Activated CD8-positive, alpha-beta memory T cell treated with anti-CD3 and anti-CD28 coated beads, Interleukin-2, amount 50 U/mL, for 1 hour (primary cell): ENCODE measurements around the gene CD109.
"Not testable (repeated sequence)": the region's sequence is repeated elsewhere in the genome, so short reads cannot be mapped to it uniquely, and the experiment has no call there.

Source experiments
- DNase-seq: peaks from one replicate; pipeline ENCODE4 v3.0.0-alpha.2; 2020; ENCODE audit errors: extremely low read depth

Gene CD109

GRCh38 chr6:73688351-73688750 is 7.7 kb upstream of the CD109 start:
- no peak for DNase-seq

- DNase-seq: no peak
Measured at GRCh38 chr6:73690056-73690455, 5.9 kb upstream of the CD109 start.

- no peak for DNase-seq
Measured at GRCh38 chr6:73691512-73691911, 4.5 kb upstream of the CD109 start.

- DNase-seq: no peak
Measured at GRCh38 chr6:73694711-73695411, 1.1 kb upstream of the CD109 start.

- no peak for DNase-seq
Measured at GRCh38 chr6:73696966-73697655, 1.1 kb downstream of the CD109 start.

DNA sequence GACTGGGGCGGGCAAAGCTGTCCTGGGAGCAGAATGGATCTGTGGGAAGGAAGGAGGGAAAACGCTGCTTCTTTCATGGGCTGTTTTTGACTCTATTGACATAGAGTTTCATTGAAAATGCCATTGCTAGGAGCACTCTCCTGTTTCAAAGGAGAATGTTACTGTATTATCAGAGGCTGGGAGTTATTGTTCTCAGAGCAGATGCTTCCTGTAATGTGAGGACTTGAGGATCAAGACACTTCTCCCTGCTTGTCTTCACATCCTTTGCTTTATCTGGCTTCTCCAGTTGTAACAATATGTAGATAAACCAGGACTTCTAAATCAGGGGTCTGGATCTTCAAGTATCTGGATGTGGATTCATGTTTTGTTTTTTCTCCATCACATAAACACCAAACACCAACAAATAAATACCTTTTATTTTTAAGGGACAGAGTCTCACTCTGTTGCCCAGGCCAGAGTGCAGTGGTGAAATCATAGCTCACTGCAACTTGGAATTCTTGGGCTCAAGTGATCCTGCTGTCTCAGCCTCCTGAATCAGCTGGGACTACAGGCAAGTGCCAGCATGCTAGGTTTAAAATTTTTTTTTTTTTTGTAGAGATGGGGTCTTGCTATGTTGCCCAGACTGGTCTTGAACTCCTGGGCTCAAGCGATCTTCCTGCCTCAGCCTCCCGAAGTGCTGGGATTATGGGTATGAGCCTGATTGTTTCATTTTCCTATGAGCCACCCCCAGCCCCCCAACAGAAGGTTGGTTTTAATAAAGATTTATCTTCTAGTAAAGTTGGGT is 3.9 kb downstream of the CD109 start:
- no peak for DNase-seq

GRCh38 chr6:73702444-73702843 is 6.4 kb downstream of the CD109 start:
- DNase-seq: no peak

DNA sequence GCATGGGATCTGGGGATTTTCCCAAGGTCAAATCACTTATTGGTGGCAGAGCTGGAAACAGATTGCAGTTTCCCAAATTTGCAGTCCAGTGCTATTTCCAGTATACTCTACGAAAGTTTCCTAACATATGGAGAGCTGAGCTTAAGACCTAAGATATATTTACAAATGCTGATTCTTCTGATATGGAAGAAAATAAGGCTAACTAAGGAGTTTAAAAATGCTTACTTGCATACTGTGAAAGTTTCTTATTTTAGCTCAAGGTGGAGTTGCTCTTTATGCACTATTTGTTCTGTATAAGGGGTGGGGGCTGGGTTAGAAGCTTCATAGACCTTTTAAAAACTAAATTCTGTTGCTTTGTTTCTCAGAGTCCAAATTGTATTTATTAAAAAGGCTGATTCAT is 7.5 kb downstream of the CD109 start:
- no peak for DNase-seq

GRCh38 chr6:73704260-73704659 is 8.3 kb downstream of the CD109 start:
- no peak for DNase-seq

- DNase-seq: no peak
Measured at GRCh38 chr6:73704798-73705197, 8.8 kb downstream of the CD109 start.

GRCh38 chr6:73706971-73707370 is 11.0 kb downstream of the CD109 start:
- no peak for DNase-seq

DNA sequence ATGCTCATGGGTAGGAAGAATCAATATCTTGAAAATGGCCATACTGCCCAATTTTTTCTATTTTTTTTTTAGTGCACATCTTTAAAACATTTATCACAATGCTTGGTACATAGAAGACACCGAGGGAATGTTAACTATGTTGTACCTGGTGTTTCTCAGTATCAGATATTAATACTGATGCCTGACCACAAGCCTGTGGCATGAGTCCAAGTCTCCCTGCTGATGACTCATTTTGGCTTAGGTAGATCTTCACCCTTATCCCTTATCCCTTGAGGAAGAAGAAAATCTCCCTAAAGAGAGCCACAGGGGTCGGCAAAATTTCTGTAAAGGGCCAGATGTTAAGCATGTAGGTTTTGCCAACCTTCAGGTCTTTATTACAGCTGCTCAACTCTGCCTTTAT is 14.5 kb downstream of the CD109 start:
- no peak for DNase-seq

DNA sequence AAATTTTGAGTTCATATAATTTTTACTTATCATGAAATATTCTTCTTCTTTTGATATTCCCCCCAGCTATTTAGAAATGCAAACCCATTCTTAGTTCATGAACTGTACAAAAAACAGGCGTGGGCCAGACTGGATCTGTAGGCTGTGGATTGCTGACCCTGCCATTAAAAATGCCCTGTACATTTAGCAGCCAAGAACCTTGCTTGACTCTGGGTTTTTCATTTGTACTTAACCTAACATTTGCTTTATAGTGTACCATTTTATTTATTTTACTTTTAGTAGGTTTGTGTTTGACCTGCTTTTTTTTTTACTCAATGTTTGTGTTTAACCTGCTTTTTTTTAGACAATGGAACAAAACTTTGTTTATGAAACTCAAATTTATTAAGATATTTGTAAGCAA is 14.9 kb downstream of the CD109 start:
- no peak for DNase-seq

GRCh38 chr6:73712535-73713173 is 16.7 kb downstream of the CD109 start:
- DNase-seq: no peak

GRCh38 chr6:73713426-73714147 is 17.6 kb downstream of the CD109 start:
- no peak for DNase-seq

DNA sequence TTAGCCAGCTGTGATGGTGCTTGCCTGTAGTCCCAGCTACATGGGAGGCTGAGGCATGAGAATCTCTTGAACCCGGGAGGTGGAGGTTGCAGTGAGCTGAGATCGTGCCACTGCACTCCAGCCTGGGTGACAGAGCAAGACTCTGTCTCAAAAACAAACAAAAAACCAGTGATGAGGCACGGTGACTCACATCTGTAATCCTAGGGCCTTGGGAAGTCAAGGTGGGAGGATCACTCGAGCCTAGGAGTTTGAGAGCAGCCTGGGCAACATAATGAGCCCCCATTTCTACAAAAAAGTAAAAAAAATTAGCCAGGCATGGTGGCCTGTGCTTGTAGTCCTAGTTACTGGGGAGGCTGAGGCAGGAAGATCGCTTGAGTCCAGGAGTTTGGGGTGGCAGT is 19.1 kb downstream of the CD109 start:
- DNase-seq: not testable (repeated sequence)

DNA sequence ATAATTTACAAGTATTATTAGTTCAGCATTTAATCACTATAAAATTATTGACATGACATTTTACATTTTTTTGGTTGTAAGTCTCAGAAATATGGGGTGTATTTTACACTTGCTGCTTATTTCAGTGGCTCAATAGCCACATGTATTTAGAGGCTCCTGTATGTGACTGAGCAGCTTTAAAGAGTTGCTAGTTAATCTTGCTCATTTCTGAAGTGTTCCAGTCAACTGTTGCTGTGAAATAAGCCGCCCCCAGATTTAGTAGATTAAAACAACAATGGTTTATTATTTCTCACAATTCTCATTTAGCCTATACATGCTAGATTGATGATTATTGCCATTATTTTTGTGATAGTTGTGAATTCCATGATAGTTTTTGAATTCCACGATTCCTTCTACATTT is 23.0 kb downstream of the CD109 start:
- DNase-seq: no peak

DNA sequence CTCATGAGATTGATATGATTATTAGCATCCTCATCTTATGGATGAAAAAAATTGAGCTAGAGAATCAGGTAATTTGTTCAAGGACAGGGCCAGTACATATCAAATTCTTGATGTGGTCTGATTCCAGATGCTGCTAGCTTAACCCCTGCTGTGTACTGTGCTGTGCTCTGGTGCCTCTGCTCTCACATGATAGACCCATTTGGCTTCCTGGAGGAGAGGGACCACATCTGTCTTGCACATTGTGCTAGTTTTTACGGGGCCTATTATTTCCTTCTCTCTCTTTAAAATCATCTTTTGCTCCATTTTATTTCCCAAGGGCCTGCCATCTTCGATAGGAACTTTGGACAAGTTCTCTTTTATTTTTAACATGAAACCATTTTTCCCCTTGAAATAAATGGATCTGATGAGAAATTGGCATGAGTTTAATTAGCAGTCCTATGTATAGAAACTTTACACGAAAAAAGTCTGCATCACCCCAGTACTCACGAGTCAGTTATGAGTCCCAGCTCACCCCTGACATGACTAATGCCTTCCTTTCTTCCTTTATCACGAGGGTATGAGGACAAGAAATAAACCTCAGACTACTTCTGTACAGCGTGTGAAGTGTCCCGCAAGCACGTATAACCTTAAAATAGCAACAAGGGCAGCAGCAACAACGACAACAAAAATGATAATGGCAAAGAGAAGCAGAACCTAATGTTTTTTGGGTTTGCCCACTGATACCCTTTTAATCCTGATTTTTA is 26.5 kb downstream of the CD109 start:
- no peak for DNase-seq

DNA sequence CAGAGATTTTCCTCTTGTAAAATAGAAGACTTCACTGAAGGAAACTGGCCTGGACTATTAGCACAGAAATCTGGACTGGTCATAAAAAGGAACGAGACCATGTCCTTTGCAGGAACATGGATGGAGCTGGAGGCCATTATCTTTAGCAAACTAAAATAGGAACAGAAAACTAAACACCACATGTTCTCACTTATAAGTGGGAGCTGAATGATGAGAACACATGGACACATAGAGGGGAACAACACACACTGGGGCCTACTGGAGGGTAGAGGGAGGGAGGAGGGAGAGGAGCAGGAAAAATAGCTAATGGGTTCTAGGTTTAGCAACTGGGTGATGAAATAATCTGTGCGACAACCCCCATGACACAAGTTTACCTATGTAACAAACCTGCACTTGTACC is 27.5 kb downstream of the CD109 start:
- not testable (repeated sequence) for DNase-seq

DNA sequence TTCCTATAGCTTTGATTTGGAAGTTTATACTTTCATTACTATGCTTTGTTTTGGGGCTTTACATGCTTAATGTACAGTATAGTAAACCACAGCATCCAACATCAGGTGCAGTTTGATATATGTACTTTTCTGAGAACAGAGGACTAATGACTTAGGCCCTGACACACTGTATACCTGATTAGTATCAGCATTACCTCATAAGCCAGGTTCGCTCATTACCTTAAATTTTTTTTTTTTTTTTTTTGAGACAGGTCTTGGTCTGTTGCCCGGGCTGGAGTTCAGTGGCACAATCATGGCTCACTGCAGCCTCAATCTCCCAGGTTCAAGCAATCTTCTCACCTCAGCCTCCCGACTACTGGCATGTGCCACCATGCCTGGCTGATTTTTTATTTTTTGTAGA is 28.4 kb downstream of the CD109 start:
- no peak for DNase-seq

DNA sequence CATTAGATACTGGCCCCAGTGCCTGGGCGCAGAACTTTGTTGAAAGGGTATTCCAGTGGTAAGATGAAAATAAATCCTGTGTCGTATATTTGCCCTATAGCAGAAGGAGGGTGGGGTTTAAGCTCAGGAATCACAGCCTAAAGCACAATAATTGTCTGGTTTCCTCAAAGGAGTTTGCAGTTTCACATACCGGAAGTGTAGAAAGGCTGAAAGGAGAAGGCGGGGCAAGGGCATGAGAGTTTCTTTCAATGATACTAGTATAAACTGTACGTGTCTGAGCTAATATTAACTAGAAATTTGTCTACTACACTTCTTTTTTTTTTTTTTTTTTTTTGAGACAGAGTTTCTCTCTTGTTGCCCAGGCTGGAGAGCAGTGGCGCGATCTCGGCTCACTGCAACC is 29.2 kb downstream of the CD109 start:
- not testable (repeated sequence) for DNase-seq
